HG02885 (cell line): ENCODE results near the gene CNEP1R1.

Experiments used
- ATAC-seq: cut with Tn5 transposase; IDR thresholded peaks from one replicate; pipeline ENCODE4 v1.9.1; 2021; ENCODE audit warnings: mild to moderate bottlenecking; ENCODE audit not compliant: unreplicated experiment, poor library complexity

CNEP1R1 gene

GRCh38 chr16:50024684-50025536 lies at the start of gene CNEP1R1:
CNEP1R1 (plus strand) TSS chr16:50025225; CDS start chr16:50025316, 91 bp downstream.
- peak; percentile 99 for ATAC-seq

- ATAC-seq = no peak
Measured at GRCh38 chr16:49977427-49977826, 47.6 kb upstream of the CNEP1R1 start.

GRCh38 chr16:49978569-49979326 lies 46.3 kb upstream of the CNEP1R1 start:
- ATAC-seq = no peak

GRCh38 chr16:49980166-49980565 lies 44.9 kb upstream of the CNEP1R1 start:
- ATAC-seq = no peak

- no peak for ATAC-seq
Measured at GRCh38 chr16:49986351-49987124, 38.5 kb upstream of the CNEP1R1 start.

- ATAC-seq = no peak
Measured at GRCh38 chr16:49987381-49987780, 37.6 kb upstream of the CNEP1R1 start.

GRCh38 chr16:49992825-49993224 lies 32.2 kb upstream of the CNEP1R1 start:
- no peak for ATAC-seq

GRCh38 chr16:49993579-49993978 lies 31.4 kb upstream of the CNEP1R1 start:
- no peak for ATAC-seq

- ATAC-seq = no peak
Measured at GRCh38 chr16:49994006-49994405, 31.0 kb upstream of the CNEP1R1 start.

- no peak for ATAC-seq
Measured at GRCh38 chr16:49995720-49996119, 29.3 kb upstream of the CNEP1R1 start.

- ATAC-seq = no peak
Measured at GRCh38 chr16:49997721-49998251, 27.2 kb upstream of the CNEP1R1 start.

- ATAC-seq = no peak
Measured at GRCh38 chr16:49998991-49999390, 26.0 kb upstream of the CNEP1R1 start.

GRCh38 chr16:50001144-50001543 lies 23.9 kb upstream of the CNEP1R1 start:
- ATAC-seq = no peak

GRCh38 chr16:50002190-50002589 lies 22.8 kb upstream of the CNEP1R1 start:
- ATAC-seq = no peak

GRCh38 chr16:50004239-50004638 lies 20.8 kb upstream of the CNEP1R1 start:
- no peak for ATAC-seq

- ATAC-seq = no peak
Measured at GRCh38 chr16:50006964-50007363, 18.1 kb upstream of the CNEP1R1 start.

- ATAC-seq = no peak
Measured at GRCh38 chr16:50007744-50008143, 17.3 kb upstream of the CNEP1R1 start.

GRCh38 chr16:50010212-50010611 lies 14.8 kb upstream of the CNEP1R1 start:
- no peak for ATAC-seq

GRCh38 chr16:50011707-50012106 lies 13.3 kb upstream of the CNEP1R1 start:
- peak; percentile 37 for ATAC-seq

GRCh38 chr16:50012182-50012581 lies 12.8 kb upstream of the CNEP1R1 start:
- ATAC-seq = peak; percentile 57
